ENCODE results near the gene CDC16.

The CDC16 gene

DNA sequence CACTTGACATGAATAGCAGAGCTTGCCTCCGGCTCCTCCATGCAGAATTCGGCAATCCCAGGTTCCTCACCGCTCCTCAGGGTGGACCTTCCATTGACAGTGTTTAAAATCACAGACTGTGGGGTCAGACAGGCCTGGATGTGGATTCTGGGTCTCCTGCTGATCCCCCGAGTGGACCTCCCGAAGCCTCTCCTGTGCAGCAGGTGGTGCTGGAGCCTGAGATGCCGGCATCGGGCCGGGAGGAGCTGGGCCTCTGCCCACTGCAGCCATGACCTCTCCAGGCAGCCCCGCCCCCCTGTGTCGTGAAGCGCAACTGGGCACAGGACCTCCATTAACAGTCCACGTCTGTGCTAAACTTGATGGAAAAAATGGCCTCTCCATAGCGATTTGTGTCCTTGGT, 10.5 kb upstream of the CDC16 start:
- Histone ChIP-seq H3K4me1 (ENCODE audit: low read length) (peaks cover 19% of the 10 kb centered on the region), H3K4me2 (ENCODE audit: low read length) (no peak overlapping the region), H3K27ac (ENCODE audit: low read length) (no peak overlapping the region), H3K9me3 (ENCODE audit: insufficient read depth, low read length) (no peaks in the 10 kb centered on the region), H2AFZ (ENCODE audit: low read depth, low read length) (no peak overlapping the region), H3K36me3 (replicated peaks; ENCODE audit: low read depth, low read length) (no peaks in the 10 kb centered on the region), H3K9ac (ENCODE audit: low read length) (no peak overlapping the region), H4K20me1 (ENCODE audit: insufficient read depth, low read length) (no peaks in the 10 kb centered on the region), H3K4me3 (ENCODE audit: low read length) (no peak overlapping the region), H3K27me3 (ENCODE audit: low read depth, low read length) (peaks cover 26% of the 10 kb centered on the region), H3K79me2 (ENCODE audit: low read length) (no peaks in the 10 kb centered on the region)
- no peak for TF ChIP-seq EZH2phosphoT487 (IDR thresholded peaks at IDR 0.05; ENCODE audit: low read depth)
- TF ChIP-seq, protein P1, sequence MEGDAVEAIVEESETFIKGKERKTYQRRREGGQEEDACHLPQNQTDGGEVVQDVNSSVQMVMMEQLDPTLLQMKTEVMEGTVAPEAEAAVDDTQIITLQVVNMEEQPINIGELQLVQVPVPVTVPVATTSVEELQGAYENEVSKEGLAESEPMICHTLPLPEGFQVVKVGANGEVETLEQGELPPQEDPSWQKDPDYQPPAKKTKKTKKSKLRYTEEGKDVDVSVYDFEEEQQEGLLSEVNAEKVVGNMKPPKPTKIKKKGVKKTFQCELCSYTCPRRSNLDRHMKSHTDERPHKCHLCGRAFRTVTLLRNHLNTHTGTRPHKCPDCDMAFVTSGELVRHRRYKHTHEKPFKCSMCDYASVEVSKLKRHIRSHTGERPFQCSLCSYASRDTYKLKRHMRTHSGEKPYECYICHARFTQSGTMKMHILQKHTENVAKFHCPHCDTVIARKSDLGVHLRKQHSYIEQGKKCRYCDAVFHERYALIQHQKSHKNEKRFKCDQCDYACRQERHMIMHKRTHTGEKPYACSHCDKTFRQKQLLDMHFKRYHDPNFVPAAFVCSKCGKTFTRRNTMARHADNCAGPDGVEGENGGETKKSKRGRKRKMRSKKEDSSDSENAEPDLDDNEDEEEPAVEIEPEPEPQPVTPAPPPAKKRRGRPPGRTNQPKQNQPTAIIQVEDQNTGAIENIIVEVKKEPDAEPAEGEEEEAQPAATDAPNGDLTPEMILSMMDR (IDR thresholded peaks at IDR 0.05; ENCODE audit: low read depth, low read length): no peak

DNA sequence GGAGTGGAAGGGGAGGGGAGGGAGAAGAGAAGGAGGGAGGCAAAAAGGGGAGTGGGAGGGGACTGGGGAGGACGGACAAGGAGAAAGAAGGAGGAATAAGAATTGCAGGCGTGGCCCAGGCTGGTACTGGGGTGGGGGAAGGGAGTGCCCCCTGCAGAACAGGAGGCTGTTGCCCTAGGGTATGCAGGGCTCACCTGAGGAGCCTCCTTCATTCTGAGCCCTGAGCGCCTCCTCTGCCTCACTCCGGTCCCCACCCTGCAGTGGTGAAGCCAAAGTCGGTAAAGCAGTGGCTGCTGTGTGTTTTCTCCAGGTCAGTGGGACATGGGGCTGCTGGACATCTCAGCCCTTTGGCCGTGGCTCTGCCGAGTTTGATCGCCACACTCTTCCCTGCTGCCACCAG, 9.1 kb upstream of the CDC16 start:
- Histone ChIP-seq H4K20me1 (ENCODE audit: insufficient read depth, low read length) (no peaks in the 10 kb centered on the region), H3K79me2 (ENCODE audit: low read length) (no peaks in the 10 kb centered on the region), H3K9ac (ENCODE audit: low read length) (no peak overlapping the region), H3K4me3 (ENCODE audit: low read length) (no peak overlapping the region), H3K4me2 (ENCODE audit: low read length) (no peak overlapping the region), H2AFZ (ENCODE audit: low read depth, low read length) (no peak overlapping the region), H3K9me3 (ENCODE audit: insufficient read depth, low read length) (no peaks in the 10 kb centered on the region), H3K27me3 (ENCODE audit: low read depth, low read length) (peaks cover 30% of the 10 kb centered on the region), H3K27ac (ENCODE audit: low read length) (no peak overlapping the region), H3K4me1 (ENCODE audit: low read length) (peaks cover 19% of the 10 kb centered on the region), H3K36me3 (replicated peaks; ENCODE audit: low read depth, low read length) (no peaks in the 10 kb centered on the region)
- TF ChIP-seq, protein P1 (IDR thresholded peaks at IDR 0.05; ENCODE audit: low read depth, low read length): no peak
- no peak for TF ChIP-seq EZH2phosphoT487 (IDR thresholded peaks at IDR 0.05; ENCODE audit: low read depth)

DNA sequence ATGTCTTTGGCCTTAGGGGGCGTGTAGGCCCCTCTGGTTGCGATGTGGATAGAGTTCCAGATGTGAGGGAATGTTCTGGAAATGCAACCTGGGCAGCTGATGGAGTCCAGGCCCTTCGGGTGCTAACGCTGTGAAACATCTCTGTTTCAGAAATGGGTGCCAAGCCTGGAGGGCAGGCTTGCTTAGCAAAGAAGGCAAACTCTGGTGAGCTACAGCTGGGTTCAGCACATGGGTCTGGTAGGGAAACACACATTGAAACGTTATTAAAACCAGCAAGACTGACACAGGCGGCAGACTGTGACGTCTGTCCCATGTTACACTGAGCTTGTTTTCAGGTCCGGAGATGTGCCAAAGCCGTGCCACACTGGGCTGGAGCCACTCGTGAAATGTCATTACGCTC, 8.6 kb upstream of the CDC16 start:
- Histone ChIP-seq H3K27ac (ENCODE audit: low read length) (no peak overlapping the region), H3K79me2 (ENCODE audit: low read length) (no peaks in the 10 kb centered on the region), H3K27me3 (ENCODE audit: low read depth, low read length) (peaks cover 32% of the 10 kb centered on the region), H3K36me3 (replicated peaks; ENCODE audit: low read depth, low read length) (no peaks in the 10 kb centered on the region), H4K20me1 (ENCODE audit: insufficient read depth, low read length) (no peaks in the 10 kb centered on the region), H3K9me3 (ENCODE audit: insufficient read depth, low read length) (no peaks in the 10 kb centered on the region), H3K4me2 (ENCODE audit: low read length) (0 out of 2 replicates have a peak overlapping the region, but pooled peaks have one; percentile 44), H3K4me3 (ENCODE audit: low read length) (no peak overlapping the region), H2AFZ (ENCODE audit: low read depth, low read length) (no peak overlapping the region), H3K4me1 (ENCODE audit: low read length) (peaks cover 19% of the 10 kb centered on the region), H3K9ac (ENCODE audit: low read length) (no peak overlapping the region)
- TF ChIP-seq, protein P1 (IDR thresholded peaks at IDR 0.05; ENCODE audit: low read depth, low read length): no peak
- TF ChIP-seq EZH2phosphoT487 (IDR thresholded peaks at IDR 0.05; ENCODE audit: low read depth): no peak

DNA sequence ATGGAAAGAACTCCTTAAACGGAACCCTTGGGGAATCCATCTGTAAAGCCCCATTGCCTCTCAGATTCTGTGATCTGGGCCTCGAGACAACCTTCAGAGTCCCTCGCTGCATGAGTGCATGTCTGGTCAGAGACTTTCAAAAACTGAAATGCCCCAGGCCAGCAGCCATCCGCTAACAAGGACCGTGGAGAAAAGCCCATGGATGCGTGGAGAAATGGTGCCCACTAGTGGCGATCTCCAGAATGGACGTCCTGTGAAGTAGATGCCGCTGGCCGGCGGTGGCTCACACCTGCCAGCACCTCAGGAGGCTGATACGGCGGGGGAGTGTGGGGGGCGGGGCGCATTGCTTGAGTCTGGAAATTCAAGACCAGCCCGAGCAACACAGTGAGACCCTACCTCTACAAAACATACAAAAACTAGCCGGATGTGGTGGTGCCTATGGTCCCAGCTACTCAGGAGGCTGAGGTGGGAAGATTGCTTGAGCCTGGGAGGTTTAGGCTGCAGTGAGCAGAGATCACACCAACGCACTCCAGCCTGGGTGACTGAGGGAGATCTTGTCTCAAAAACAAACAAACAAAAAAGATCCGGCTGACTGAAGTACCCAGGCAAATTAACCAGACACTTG, 7.9 kb upstream of the CDC16 start:
- 0 out of 2 replicates have a peak overlapping the region, but pooled peaks have one; percentile 5 for H2AFZ ChIP-seq (ENCODE audit: low read depth, low read length)
- peaks cover 31% of the 10 kb centered on the region for H3K27me3 ChIP-seq (ENCODE audit: low read depth, low read length)
- H3K4me1 ChIP-seq (ENCODE audit: low read length): peaks cover 18% of the 10 kb centered on the region
- peak overlapping the region; percentile 44 for H3K4me2 ChIP-seq (ENCODE audit: low read length)
- no peak overlapping the region for H3K27ac ChIP-seq (ENCODE audit: low read length)
- H3K9ac ChIP-seq (ENCODE audit: low read length): no peak overlapping the region
- no peak overlapping the region for H3K4me3 ChIP-seq (ENCODE audit: low read length)
- no peaks in the 10 kb centered on the region for H3K9me3 ChIP-seq (ENCODE audit: insufficient read depth, low read length)
- no peaks in the 10 kb centered on the region for H3K79me2 ChIP-seq (ENCODE audit: low read length)
- TF ChIP-seq, protein P1 (IDR thresholded peaks at IDR 0.05; ENCODE audit: low read depth, low read length): peak; percentile 90
- no peak for TF ChIP-seq EZH2phosphoT487 (IDR thresholded peaks at IDR 0.05; ENCODE audit: low read depth)
- no peaks in the 10 kb centered on the region for H4K20me1 ChIP-seq (ENCODE audit: insufficient read depth, low read length)
- no peaks in the 10 kb centered on the region for H3K36me3 ChIP-seq (replicated peaks; ENCODE audit: low read depth, low read length)

Measured in OCI-LY3 (cell line).